Mucosa of descending colon (tissue), 3 donors: ENCODE data around the gene CORT. TPM values are rescaled to one million over a fixed set of nuclear protein-coding genes. Genes with fewer than 3 reads are reported as not detected.

Experiments
- ATAC-seq: fragments of 200-7000 bp; cut with Tn5 transposase; one replicate; pipeline ENCODE4 v1.9.1; 2020; ENCODE audit warnings: mild to moderate bottlenecking, moderate library complexity
- DNase-seq, 3 donors: peaks; one replicate each; pipeline ENCODE4 v3.0.0-alpha.2; 2020
- H3K36me3 ChIP-seq: fragments of 200-600 bp; one replicate; pipeline ENCODE4 v1.8.0; 2021; ENCODE audit warnings: low read depth, mild to moderate bottlenecking
- H3K4me1 ChIP-seq: fragments of 200-600 bp; one replicate; pipeline ENCODE4 v1.8.0; 2021; ENCODE audit warnings: low read depth, mild to moderate bottlenecking
- H3K4me3 ChIP-seq: fragments of 200-600 bp; one replicate; pipeline ENCODE4 v1.8.0; 2021; ENCODE audit warnings: mild to moderate bottlenecking
- H3K9me3 ChIP-seq: fragments of 200-600 bp; one replicate; pipeline ENCODE4 v1.8.0; 2021; ENCODE audit warnings: mild to moderate bottlenecking
- CTCF ChIP-seq: fragments of 200-600 bp; IDR thresholded peaks from one replicate; pipeline ENCODE4 v1.8.0; 2022; ENCODE audit warnings: antibody characterized with exemption, mild to moderate bottlenecking
- intact Hi-C, 2 donors: fragments of 100-400 bp; cut with DNase I in 1 of 2; cut with micrococcal nuclease in 1 of 2; formaldehyde crosslinking; loops; one replicate each; pipeline versions ENCODE4 v1.11.0 to v1.11.1; 2022; cut with DNase I, micrococcal nuclease
- total RNA-seq, 3 donors: library from RNA; stranded (reverse); fragmentation: NEBNext Ultra II Directional in 2 of 3; extraction: Animal tissue kit (Norgen Biotek cat#: 25700) in 2 of 3; gene quantifications; one replicate each; pipeline versions ENCODE4 v1.2.1 to v1.2.4, GENCODE V29; 2021 to 2023
- donor health status: DM: no; HTN: no; CAD: no; lungs with moderate emphysema.
- donor health status: DM: no; HTN: no; CAD: no.
- donor health status: DM: no; HTN: yes; CAD: no.

CORT gene
- total RNA-seq, 3 donors from 2014 or later: 0.32 to 0.43 TPM; not detected in 1

- no peak for TF ChIP-seq CTCF
- no peak for ATAC-seq
- H3K9me3 ChIP-seq: no peaks in the 10 kb centered on the region
Observed at GRCh38 chr1:10433790-10434189, 16.0 kb upstream of the CORT start.

GRCh38 chr1:10434590-10434989 lies 15.2 kb upstream of the CORT start:
- no peak for ATAC-seq
- H3K9me3 ChIP-seq: no peaks in the 10 kb centered on the region
- no peak for TF ChIP-seq CTCF
- H3K4me3 ChIP-seq: no peak overlapping the region
- intact Hi-C loops: loop anchor here in 1 of 2 donors (10.0 kb wide), 1 partner anchor 60 kb away; no protein-coding TSS in a partner anchor
- peaks cover 8% of the 10 kb centered on the region for H3K4me1 ChIP-seq
- DNase-seq: no peak
- no peaks in the 10 kb centered on the region for H3K36me3 ChIP-seq

More at GRCh38 chr1:10433790-10434189, 16.0 kb upstream of the CORT start:
- H3K4me1 ChIP-seq: peaks cover 10% of the 10 kb centered on the region
- H3K4me3 ChIP-seq: no peak overlapping the region
- no peak for DNase-seq
- H3K36me3 ChIP-seq: no peaks in the 10 kb centered on the region
- intact Hi-C loops: loop anchor here in 1 of 2 donors (10.0 kb wide), 1 partner anchor 61 kb away; no protein-coding TSS in a partner anchor

GRCh38 chr1:10437052-10437451 lies 12.8 kb upstream of the CORT start:
- DNase-seq (no peak), ATAC-seq (no peak)
- no peaks in the 10 kb centered on the region for H3K36me3 ChIP-seq
- TF ChIP-seq CTCF: no peak
- H3K4me3 ChIP-seq: no peak overlapping the region
- no peaks in the 10 kb centered on the region for H3K4me1 ChIP-seq
- intact Hi-C loops: loop anchor here in 1 of 2 donors (10.0 kb wide), 1 partner anchor 58 kb away; no protein-coding TSS in a partner anchor
- H3K9me3 ChIP-seq: no peaks in the 10 kb centered on the region

GRCh38 chr1:10438677-10439163 lies 11.1 kb upstream of the CORT start:
- Histone ChIP-seq H3K4me1 (no peaks in the 10 kb centered on the region), H3K4me3 (no peak overlapping the region), H3K36me3 (no peaks in the 10 kb centered on the region), H3K9me3 (no peaks in the 10 kb centered on the region)
- no peak for TF ChIP-seq CTCF
- intact Hi-C loops: loop anchor here in 1 of 2 donors (10.0 kb wide), 1 partner anchor 56 kb away; no protein-coding TSS in a partner anchor
- ATAC-seq (no peak), DNase-seq (no peak)

GRCh38 chr1:10440305-10440704 lies 9.5 kb upstream of the CORT start:
- Histone ChIP-seq H3K9me3 (no peaks in the 10 kb centered on the region), H3K4me3 (no peak overlapping the region), H3K36me3 (no peaks in the 10 kb centered on the region), H3K4me1 (no peaks in the 10 kb centered on the region)
- no peak for TF ChIP-seq CTCF
- ATAC-seq (no peak), DNase-seq (no peak)
- intact Hi-C loops: no loop called here

GRCh38 chr1:10440794-10441193 lies 9.0 kb upstream of the CORT start:
- H3K4me1 ChIP-seq: no peaks in the 10 kb centered on the region
- H3K9me3 ChIP-seq: no peaks in the 10 kb centered on the region
- H3K36me3 ChIP-seq: no peaks in the 10 kb centered on the region
- no peak for TF ChIP-seq CTCF
- DNase-seq: no peak
- no peak overlapping the region for H3K4me3 ChIP-seq
- ATAC-seq: no peak
- intact Hi-C loops: no loop called here
